H1 (cell line): ENCODE results near the gene CBLL1. TPM values are rescaled to one million over a fixed set of nuclear protein-coding genes. Genes with fewer than 3 reads are reported as not detected.

Source experiments
- CBX5 ChIP-seq: fragments of 300-800, 300-1000 bp; sonication (generic); IDR thresholded peaks from 2 replicates; pipeline ENCODE4 v1.7.1; 2016; ENCODE audit warnings: antibody characterized with exemption, low read length, low read depth
- CBX8 ChIP-seq: fragments of 300-800, 300-1000 bp; sonication (generic); IDR thresholded peaks from 2 replicates; pipeline ENCODE4 v1.7.1; 2016; ENCODE audit warnings: low read depth, low read length, borderline replicate concordance
- POLR2A ChIP-seq, 2 experiments: IDR thresholded peaks; 1 replicate in 1 of 2; 2 replicates in 1 of 2; pipeline ENCODE4 v1.6.1; 2011; ENCODE audit warnings: low read depth in 2 of 2, low read length in 2 of 2, mild to moderate bottlenecking in 2 of 2; ENCODE audit errors: control extremely low read depth in 1 of 2
- POU5F1 ChIP-seq: IDR thresholded peaks from 2 replicates; pipeline ENCODE4 v1.6.1; 2011; ENCODE audit warnings: low read depth, mild to moderate bottlenecking, low read length, moderate library complexity
- RNF2 ChIP-seq: fragments of 200-900, 300-1000 bp; sonication (generic); IDR thresholded peaks from 2 replicates; pipeline ENCODE4 v1.7.1; 2016; ENCODE audit warnings: borderline replicate concordance, low read depth, mild to moderate bottlenecking, antibody characterized with exemption, low read length; ENCODE audit not compliant: poor library complexity, severe bottlenecking; ENCODE audit errors: missing control alignments
- SP1 ChIP-seq: IDR thresholded peaks from 2 replicates; pipeline ENCODE4 v1.6.1; 2011; ENCODE audit warnings: low read depth, low read length
- polyA plus RNA-seq, 7 experiments: library from polyadenylated mRNA; depleted of rRNA in 3 of 7; stranded (reverse) in 5 of 7; unstranded in 2 of 7; fragments of >200 nt in 5 of 7; fragments of 200-250 nt in 2 of 7; gene quantifications; 1 replicate in 5 of 7; 2 replicates in 1 of 7; 4 replicates in 1 of 7; pipeline versions ENCODE4 v1.2.1 to v1.2.3, GENCODE V29; 2011 to 2013; ENCODE audit warnings: missing spikeins in 2 of 7, mixed read lengths in 2 of 7
- total RNA-seq: library from RNA; stranded (reverse); fragmentation: NEBNext Ultra II Directional; extraction: Animal tissue kit (Norgen Biotek cat#: 25700); gene quantifications from 2 replicates; pipeline ENCODE4 v1.2.1, GENCODE V29; 2021

The CBLL1 gene
- total and polyA plus RNA-seq, 2 of the 8 experiments (the other 6 are each of a cell fraction or from before 2014, with no cell fraction given): 27.0 to 34.0 TPM

GRCh38 chr7:107768263-107768662 lies 24.3 kb downstream of the CBLL1 start (continued):
- no peak for TF ChIP-seq RNF2
- TF ChIP-seq CBX5: no peak
- TF ChIP-seq POLR2A (IDR thresholded peaks at IDR 0.05; ENCODE audit: control extremely low read depth in 1 of 2, low read depth in 2 of 2, low read length in 2 of 2): no peak
- TF ChIP-seq CBX8: no peak
- no peak for TF ChIP-seq SP1
- no peak for TF ChIP-seq POU5F1
